PC-3 (cell line): ENCODE data around the gene WNT1. TPM values are rescaled to one million over a fixed set of nuclear protein-coding genes. Genes with fewer than 3 reads are reported as not detected.

ENCODE experiments used
- ATAC-seq: fragments of 200-7000 bp; cut with Tn5 transposase; 2 replicates; pipeline ENCODE4 v1.9.1; 2020; ENCODE audit warnings: mild to moderate bottlenecking, moderate library complexity
- BruUV-seq: library from RNA; stranded (reverse); fragments of 400-500 nt; replicated peaks from 2 replicates; lab custom pipeline; 2021; lab: Mats Ljungman, UMichigan
- CTCF ChIA-PET: fragments of 300-600 bp; sonication (Branson Sonifier 250); formaldehyde crosslinking; loops from one replicate; lab custom pipeline; 2022; ENCODE audit warnings: antibody characterized with exemption; lab: Charles Lee
- POLR2A ChIA-PET: fragments of 300-600 bp; sonication (Branson Sonifier 250); formaldehyde crosslinking; loops from one replicate; lab custom pipeline; 2022; ENCODE audit warnings: antibody characterized with exemption; ENCODE audit not compliant: unreplicated experiment; lab: Charles Lee
- DNase-seq: peaks from one replicate; pipeline ENCODE4 v3.0.0-alpha.2; 2015
- H2AFZ ChIP-seq: fragments of 300-600 bp; sonication (generic); 2 replicates; pipeline ENCODE4 v1.6.0; 2016; ENCODE audit warnings: antibody characterized with exemption, low read length
- H3F3A ChIP-seq: fragments of 300-600 bp; sonication (generic); one replicate; pipeline ENCODE4 v1.6.0; 2017; ENCODE audit warnings: antibody characterized with exemption, low read length, control low read depth, mild to moderate bottlenecking; ENCODE audit not compliant: unreplicated experiment
- H3K27ac ChIP-seq: fragments of 300-600 bp; sonication (generic); 2 replicates; pipeline ENCODE4 v1.5.1; 2016; ENCODE audit warnings: mild to moderate bottlenecking, low read length
- H3K27me3 ChIP-seq: fragments of 300-600 bp; sonication (generic); 2 replicates; pipeline ENCODE4 v1.6.1; 2016; ENCODE audit warnings: low read length, mixed read lengths
- H3K36me3 ChIP-seq: fragments of 300-600 bp; sonication (generic); 2 replicates; pipeline ENCODE4 v1.6.1; 2016; ENCODE audit warnings: low read depth, mixed run types, low read length, mixed read lengths
- H3K4me1 ChIP-seq: fragments of 300-600 bp; sonication (generic); 2 replicates; pipeline ENCODE4 v1.5.1; 2016; ENCODE audit warnings: low read length; ENCODE audit not compliant: insufficient read depth
- H3K4me2 ChIP-seq: fragments of 300-600 bp; sonication (generic); 2 replicates; pipeline ENCODE4 v1.6.0; 2016; ENCODE audit warnings: low read length
- H3K4me3 ChIP-seq: fragments of 300-600 bp; sonication (generic); 2 replicates; pipeline ENCODE4 v1.5.1; 2016; ENCODE audit warnings: mild to moderate bottlenecking, low read length, mixed read lengths
- H3K79me2 ChIP-seq: fragments of 300-600 bp; sonication (generic); 2 replicates; pipeline ENCODE4 v1.6.1; 2017; ENCODE audit warnings: low read length, mixed read lengths
- H3K9ac ChIP-seq: fragments of 300-600 bp; sonication (generic); 2 replicates; pipeline ENCODE4 v1.6.0; 2016; ENCODE audit warnings: mild to moderate bottlenecking, low read length
- H3K9me2 ChIP-seq: fragments of 300-600 bp; sonication (generic); replicated peaks from 2 replicates; pipeline ENCODE4 v1.6.1; 2016; ENCODE audit warnings: mixed run types, low read length, mixed read lengths
- H3K9me3 ChIP-seq: fragments of 300-600 bp; sonication (generic); 2 replicates; pipeline ENCODE4 v1.6.1; 2016; ENCODE audit warnings: low read length, mixed read lengths
- H4K20me1 ChIP-seq: fragments of 300-600 bp; sonication (generic); 2 replicates; pipeline ENCODE4 v1.6.1; 2016; ENCODE audit warnings: low read length, mixed read lengths
- EZH2 ChIP-seq: fragments of 300-600 bp; sonication (generic); IDR thresholded peaks from one replicate; pipeline ENCODE4 v1.6.1; 2017; ENCODE audit warnings: antibody characterized with exemption, mild to moderate bottlenecking, low read length; ENCODE audit not compliant: unreplicated experiment
- EZH2phosphoT487 ChIP-seq: fragments of 300-600 bp; sonication (generic); IDR thresholded peaks from 2 replicates; pipeline ENCODE4 v1.6.1; 2018; ENCODE audit warnings: mild to moderate bottlenecking, antibody characterized with exemption, low read length, borderline replicate concordance
- intact Hi-C: fragments of 100-400 bp; cut with micrococcal nuclease; formaldehyde crosslinking; loops from 2 replicates; pipeline ENCODE4 v1.9.0; 2023
- total RNA-seq: library from RNA; depleted of rRNA; stranded (reverse); fragments of >200 nt; gene quantifications from 2 replicates; pipeline ENCODE4 v1.2.3, GENCODE V29; 2014
- TF ChIP-seq, protein P1 (sequence below): fragments of 300-600 bp; sonication (generic); conservative IDR thresholded peaks from 2 replicates; pipeline ENCODE4 v1.5.1; 2017; ENCODE audit warnings: antibody characterized with exemption, low read depth, mild to moderate bottlenecking, low read length

The WNT1 gene
- total RNA-seq, 1 experiment from 2014 or later, result not detected

DNA sequence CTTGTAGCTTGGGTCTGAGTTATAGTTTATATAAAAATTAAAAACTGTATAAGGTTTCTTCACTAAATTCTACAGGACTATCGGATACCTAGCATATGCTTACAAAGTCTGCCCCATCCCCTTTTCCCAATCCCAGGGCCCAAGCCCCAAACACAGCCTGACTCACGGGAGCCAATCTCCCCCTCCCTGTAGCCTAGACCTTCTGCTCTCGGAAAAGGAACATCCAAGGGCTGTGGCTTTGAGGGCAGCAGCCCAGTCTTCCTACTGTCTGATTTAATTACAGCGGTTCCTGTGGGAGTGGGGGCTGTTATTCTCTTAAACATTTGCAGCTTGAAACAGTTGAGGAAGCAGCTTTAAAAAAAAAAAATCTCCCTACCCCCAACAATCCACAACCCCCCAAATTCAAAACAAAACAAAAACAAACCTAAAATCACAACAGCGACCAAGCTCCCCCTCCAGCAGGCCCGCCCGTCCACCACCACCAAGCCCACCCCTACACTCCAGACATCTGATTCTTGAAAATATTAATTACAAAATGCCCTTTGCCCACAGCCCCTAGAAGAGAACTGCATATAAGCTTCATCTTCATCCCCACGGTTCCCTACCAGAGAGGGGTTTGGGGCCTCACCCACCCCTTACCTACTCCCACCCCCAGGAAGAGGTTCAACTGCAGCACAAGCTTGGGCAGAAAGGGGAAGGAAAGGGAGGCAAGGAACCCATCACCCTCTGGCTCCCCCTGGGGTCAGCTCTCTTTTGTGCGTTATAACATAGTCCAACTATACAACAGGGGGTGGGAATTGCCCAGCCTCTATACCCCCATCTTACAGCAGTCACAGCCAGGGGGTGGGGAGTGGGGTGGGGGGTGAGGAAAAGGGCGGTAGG, 41.6 kb downstream of the WNT1 start:
- TF ChIP-seq EZH2, result no peak
- no peak for TF ChIP-seq EZH2phosphoT487
- TF ChIP-seq, protein P1, sequence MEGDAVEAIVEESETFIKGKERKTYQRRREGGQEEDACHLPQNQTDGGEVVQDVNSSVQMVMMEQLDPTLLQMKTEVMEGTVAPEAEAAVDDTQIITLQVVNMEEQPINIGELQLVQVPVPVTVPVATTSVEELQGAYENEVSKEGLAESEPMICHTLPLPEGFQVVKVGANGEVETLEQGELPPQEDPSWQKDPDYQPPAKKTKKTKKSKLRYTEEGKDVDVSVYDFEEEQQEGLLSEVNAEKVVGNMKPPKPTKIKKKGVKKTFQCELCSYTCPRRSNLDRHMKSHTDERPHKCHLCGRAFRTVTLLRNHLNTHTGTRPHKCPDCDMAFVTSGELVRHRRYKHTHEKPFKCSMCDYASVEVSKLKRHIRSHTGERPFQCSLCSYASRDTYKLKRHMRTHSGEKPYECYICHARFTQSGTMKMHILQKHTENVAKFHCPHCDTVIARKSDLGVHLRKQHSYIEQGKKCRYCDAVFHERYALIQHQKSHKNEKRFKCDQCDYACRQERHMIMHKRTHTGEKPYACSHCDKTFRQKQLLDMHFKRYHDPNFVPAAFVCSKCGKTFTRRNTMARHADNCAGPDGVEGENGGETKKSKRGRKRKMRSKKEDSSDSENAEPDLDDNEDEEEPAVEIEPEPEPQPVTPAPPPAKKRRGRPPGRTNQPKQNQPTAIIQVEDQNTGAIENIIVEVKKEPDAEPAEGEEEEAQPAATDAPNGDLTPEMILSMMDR, result peak; percentile 46
- Histone ChIP-seq H4K20me1 (no peaks in the 10 kb centered on the region), H2AFZ (no peak overlapping the region), H3K79me2 (peaks cover 28% of the 10 kb centered on the region), H3K4me3 (peak overlapping the region; percentile 93; the same call in 1 of the 2 replicates), H3K27me3 (no peaks in the 10 kb centered on the region), H3K9me3 (no peaks in the 10 kb centered on the region), H3K4me2 (peak overlapping the region; percentile 94; the same call in 1 of the 2 replicates), H3K27ac (peak overlapping the region; percentile 81), H3F3A (peaks cover 4% of the 10 kb centered on the region), H3K9me2 (no peaks in the 10 kb centered on the region), H3K36me3 (peaks cover 9% of the 10 kb centered on the region; the same call in 1 of the 2 replicates), H3K4me1 (peaks cover 18% of the 10 kb centered on the region), H3K9ac (peak overlapping the region; percentile 94; the same call in 1 of the 2 replicates)
- ATAC-seq (no peak), DNase-seq (peak; percentile 41)
- ChIA-PET POLR2A (interaction anchor here (0.6 kb wide), 2 partner anchors 22 to 347 kb away, joined by 5 to 12 read pairs; no protein-coding TSS in a partner anchor), CTCF (interaction anchor here (0.6 to 1.3 kb wide), 2 partner anchors 23 to 101 kb away, joined by 5 to 7 read pairs; no protein-coding TSS in a partner anchor)
- no TSS peak for BruUV-seq
- intact Hi-C loops, result no loop called here

DNA sequence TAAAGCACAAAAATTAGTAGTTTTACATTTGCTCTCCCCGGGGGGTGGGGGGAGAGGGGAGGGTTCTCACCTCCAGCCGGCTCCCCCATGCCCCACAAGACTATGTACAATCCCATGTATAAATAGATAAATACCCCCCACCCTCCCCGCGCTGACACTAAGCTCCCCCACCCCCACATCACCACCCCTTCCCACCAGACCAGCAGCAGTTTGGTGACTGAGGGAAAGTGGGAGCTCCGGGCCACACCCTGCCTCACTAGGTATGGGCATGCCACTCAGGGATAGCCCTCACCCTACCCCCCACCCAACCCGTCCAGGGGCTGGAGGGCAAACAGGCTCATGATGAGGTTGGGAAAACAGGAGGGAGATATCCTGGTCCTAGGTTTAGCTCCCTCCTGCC, 42.3 kb downstream of the WNT1 start:
- no peak for DNase-seq
- ChIA-PET POLR2A (no interaction called here), CTCF (interaction anchor here (0.6 to 1.3 kb wide), 2 partner anchors 24 to 100 kb away, joined by 5 to 7 read pairs; no protein-coding TSS in a partner anchor)
- ATAC-seq, result no peak
- no peaks in the 10 kb centered on the region for H3K27me3 ChIP-seq
- H3K36me3 ChIP-seq, result peaks cover 16% of the 10 kb centered on the region
- H3F3A ChIP-seq, result peaks cover 4% of the 10 kb centered on the region
- peaks cover 18% of the 10 kb centered on the region for H3K4me1 ChIP-seq
- no peaks in the 10 kb centered on the region for H4K20me1 ChIP-seq
- no peak overlapping the region for H2AFZ ChIP-seq
- BruUV-seq, result no TSS peak
- intact Hi-C loops, result no loop called here
- no peak overlapping the region for H3K27ac ChIP-seq
- H3K4me3 ChIP-seq, result no peak overlapping the region
- no peaks in the 10 kb centered on the region for H3K9me3 ChIP-seq
- H3K79me2 ChIP-seq, result peaks cover 26% of the 10 kb centered on the region
- no peak overlapping the region for H3K9ac ChIP-seq
- TF ChIP-seq EZH2phosphoT487, result no peak
- TF ChIP-seq EZH2, result no peak
- TF ChIP-seq, protein P1, result no peak
- no peaks in the 10 kb centered on the region for H3K9me2 ChIP-seq
- H3K4me2 ChIP-seq, result no peak overlapping the region
